ENCODE measurements around the gene MARCHF10. TPM values are rescaled to one million over a fixed set of nuclear protein-coding genes. Genes with fewer than 3 reads are reported as not detected.
"Not testable (repeated sequence)": the region's sequence is repeated elsewhere in the genome, so short reads cannot be mapped to it uniquely, and the experiment has no call there.

MARCHF10 gene, protein sequence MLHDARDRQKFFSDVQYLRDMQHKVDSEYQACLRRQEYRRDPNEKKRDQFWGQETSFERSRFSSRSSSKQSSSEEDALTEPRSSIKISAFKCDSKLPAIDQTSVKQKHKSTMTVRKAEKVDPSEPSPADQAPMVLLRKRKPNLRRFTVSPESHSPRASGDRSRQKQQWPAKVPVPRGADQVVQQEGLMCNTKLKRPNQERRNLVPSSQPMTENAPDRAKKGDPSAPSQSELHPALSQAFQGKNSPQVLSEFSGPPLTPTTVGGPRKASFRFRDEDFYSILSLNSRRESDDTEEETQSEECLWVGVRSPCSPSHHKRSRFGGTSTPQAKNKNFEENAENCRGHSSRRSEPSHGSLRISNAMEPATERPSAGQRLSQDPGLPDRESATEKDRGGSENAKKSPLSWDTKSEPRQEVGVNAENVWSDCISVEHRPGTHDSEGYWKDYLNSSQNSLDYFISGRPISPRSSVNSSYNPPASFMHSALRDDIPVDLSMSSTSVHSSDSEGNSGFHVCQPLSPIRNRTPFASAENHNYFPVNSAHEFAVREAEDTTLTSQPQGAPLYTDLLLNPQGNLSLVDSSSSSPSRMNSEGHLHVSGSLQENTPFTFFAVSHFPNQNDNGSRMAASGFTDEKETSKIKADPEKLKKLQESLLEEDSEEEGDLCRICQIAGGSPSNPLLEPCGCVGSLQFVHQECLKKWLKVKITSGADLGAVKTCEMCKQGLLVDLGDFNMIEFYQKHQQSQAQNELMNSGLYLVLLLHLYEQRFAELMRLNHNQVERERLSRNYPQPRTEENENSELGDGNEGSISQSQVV
- polyA plus RNA-seq, result under 1 TPM in 2 of 3 donors, not detected in 1; 0.04 to 0.08 TPM

DNA sequence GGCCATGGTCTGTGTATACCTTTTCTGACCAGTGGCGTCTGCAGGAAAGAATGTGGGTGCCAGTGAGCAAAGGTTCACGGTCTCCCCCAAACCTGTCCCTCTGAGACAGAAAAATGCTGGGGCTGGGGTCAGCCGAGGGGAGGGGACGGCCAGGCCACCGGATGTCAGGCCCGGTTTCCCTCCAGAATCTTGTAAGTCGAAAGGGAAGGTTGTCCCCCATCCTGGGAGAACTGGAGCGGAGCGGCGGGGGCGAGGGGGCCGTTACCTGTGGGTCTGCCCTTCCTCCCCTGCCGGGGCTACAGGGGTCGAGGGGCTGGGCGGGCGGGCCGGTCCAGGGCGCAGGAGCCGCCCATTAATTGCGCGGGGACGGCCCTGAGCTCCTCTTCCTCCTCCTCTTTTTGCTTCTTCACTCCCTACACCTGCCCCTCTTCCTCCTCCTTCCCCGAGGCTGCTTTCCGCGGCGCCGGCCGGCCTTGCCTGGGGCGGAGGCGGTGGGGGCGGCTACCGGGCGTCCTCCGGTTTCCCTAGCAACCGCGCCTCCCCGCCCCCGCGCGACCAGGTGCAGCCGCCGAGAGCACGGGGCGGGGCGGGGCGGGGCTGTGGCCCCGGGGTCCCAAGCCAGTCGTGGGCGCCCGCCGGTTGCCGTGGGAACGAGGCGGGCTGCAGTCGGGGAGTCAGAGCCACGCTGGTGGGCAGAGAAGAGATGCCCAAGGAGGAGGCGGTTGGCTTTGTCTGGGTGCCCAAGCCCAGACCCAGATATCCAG, at the start of gene MARCHF10:
Gene MARCHF10, minus strand, starts transcription at position 503 of the 764 bp plus-strand sequence. CDS start 6,579 bp downstream, outside the sequence.
- 7 to 9% (median 9%) methylated on average over 39 to 57 of the region's 57 CpGs for WGBS, 3 donors
- no peak within 1 kb of the TSS for H3K27ac ChIP-seq (ENCODE audit: low read depth, low read length)

DNA sequence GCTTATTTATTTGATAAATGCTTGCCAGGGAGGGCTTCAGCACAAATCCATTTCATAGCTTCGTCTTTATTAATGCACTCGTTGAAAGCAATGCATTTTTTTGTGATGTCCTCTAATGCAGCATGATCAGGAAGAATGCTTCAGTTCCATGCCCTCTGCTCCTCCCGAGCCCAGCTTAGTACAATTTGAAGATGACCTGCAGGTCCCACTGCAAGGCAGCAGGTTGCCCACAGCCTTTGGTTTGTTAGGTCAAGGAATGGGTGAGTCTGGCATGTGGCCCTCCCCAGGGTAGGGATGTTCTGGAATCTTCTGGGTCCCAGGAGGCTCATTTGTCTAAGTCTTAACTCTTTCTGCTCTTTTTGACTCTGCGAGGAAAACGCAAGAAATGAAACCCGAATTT, 49.4 kb upstream of the MARCHF10 start:
- 83 to 86% (median 83%) methylated on average over 6 of the region's 6 CpGs for WGBS, 3 donors
- no peak overlapping the region for H3K27ac ChIP-seq (ENCODE audit: low read depth, low read length)

DNA sequence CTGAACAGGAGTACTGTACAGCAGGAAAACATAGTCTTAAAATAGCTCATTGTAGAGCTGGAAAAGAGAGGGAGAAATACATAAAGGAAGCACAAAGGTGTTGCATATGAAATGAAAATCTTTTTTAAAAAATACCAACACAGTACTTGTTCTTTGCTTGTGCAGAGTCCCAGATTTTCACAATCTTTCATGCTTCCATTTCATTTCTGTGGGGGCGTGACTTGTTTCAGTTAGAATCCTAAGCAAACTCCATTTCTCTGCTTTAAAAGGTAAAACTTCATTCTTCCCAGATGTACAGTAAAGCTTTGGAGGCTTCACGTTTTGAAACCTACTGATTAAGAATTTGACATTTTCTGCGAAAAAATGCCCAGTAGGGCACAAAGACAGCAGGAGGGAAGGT, 48.5 kb upstream of the MARCHF10 start:
- 80 to 87% (median 84%) methylated on average over 3 of the region's 3 CpGs for WGBS, 3 donors

DNA sequence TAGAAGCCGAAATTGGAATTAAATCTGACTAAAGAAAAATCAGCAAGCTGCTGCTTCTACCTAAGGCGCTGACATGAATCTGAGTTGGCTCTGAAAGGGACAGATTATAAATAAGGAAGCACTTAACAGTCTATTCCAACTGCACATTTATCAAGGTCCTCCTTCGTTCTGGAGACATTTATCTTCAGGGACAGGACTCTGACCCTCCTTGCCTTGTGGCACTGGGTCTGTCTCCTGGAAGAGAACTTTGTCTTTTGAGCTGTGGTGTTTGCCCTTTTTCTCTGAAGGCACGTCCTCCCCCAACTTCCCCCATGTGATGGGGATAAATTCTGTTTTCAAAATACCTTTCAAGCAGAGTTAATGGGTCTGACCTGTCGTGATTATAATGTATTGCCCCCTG, 47.0 kb upstream of the MARCHF10 start:
- no peak overlapping the region for H3K27ac ChIP-seq (ENCODE audit: low read depth, low read length)
- 52 to 74% (median 71%) methylated on average over 5 of the region's 5 CpGs for WGBS, 3 donors

More for the DNA sequence above, 48.5 kb upstream of the MARCHF10 start:
- H3K27ac ChIP-seq (ENCODE audit: low read depth, low read length), result no peak overlapping the region

DNA sequence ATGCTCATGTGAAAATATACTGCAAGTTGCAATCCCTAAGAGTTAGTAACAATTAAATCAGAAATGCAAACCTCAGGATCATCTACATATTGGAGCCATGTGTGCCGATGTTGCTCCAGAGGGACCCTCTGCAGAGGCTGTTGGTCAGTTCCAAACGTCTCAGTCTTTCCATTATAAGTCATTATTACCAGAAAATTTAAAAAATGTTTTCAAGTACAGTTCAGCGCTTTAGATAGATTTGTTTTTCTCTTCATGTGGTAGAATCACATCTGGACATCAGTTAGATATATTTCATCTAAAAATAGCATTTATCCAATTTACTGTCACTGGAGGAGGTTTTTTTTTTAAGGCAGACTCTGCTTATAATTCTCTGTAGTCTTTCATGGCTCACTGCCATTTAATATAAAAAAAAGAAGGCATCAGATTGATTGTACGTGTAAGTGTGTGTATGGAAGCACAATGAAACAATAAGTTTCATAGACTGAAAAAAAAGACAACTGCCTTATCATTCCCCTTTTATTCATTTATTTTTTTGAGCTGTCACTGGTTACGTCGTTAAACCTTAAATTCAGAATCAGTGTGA, 46.1 kb upstream of the MARCHF10 start:
- WGBS, 3 donors, result 62 to 73% (median 66%) methylated on average over 6 of the region's 6 CpGs
- no peak overlapping the region for H3K27ac ChIP-seq (ENCODE audit: low read depth, low read length)

DNA sequence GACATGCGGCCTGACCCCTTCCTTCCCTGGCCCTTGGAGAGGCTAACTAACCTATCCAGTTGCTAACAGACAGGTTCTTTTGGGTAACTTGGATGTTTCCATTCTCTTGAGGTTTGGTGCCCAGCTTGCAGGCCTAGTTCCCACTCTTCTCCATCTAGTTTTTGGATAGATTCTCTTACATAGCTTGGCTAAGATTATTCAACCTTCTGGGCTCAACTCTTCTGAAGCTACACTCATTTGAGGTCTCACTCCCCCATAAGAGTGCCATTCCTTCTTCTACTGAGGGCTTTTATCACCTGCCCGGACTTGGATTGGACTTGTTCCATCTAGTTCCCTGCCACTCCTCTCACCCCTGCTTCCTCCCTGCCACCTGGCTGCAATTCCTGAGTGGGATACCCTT, 44.1 kb upstream of the MARCHF10 start:
- 95 to 100% (median 100%) methylated on average over 2 of the region's 2 CpGs for WGBS, 3 donors
- H3K27ac ChIP-seq (ENCODE audit: low read depth, low read length), result no peak overlapping the region

DNA sequence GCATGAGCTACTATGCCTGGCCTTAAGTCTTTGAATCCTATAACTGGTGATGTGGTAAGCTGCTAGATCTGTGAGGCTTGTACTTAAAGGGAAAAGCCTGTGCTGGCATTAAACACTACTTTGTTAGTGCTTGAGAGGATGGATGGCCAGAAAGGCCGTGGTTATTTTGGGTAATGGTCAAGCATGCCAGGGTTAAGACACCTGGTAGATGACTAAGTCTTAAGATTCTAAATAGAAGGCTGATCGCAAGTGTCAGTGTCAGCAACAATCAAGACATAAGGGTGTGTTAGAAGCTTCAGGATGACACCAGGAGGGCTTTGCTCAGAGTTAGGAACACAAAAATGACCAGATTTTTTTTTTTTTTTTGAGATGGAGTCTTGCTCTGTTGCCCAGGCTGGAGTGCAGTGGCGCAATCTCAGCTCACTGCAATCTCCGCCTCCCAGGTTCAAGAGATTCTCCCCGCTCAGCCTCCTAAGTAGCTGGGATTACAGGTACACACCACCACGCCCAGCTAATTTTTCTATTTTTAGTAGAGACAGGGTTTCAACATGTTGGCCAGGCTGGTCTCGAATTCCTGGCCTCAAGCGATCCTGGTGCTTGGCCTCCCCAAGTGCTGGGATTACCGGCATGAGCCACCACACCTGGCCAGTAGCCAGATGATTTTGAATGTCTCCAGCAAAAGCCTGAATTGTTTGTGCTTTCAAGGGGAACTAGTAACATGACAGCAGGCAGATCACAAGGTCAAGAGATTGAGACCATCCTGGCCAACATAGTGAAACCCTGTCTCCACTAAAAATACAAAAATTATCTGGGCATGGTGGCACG, 41.7 kb upstream of the MARCHF10 start:
- WGBS, 3 donors, result 89 to 94% (median 92%) methylated on average over 10 of the region's 10 CpGs
- not testable (repeated sequence) for H3K27ac ChIP-seq (ENCODE audit: low read depth, low read length)

DNA sequence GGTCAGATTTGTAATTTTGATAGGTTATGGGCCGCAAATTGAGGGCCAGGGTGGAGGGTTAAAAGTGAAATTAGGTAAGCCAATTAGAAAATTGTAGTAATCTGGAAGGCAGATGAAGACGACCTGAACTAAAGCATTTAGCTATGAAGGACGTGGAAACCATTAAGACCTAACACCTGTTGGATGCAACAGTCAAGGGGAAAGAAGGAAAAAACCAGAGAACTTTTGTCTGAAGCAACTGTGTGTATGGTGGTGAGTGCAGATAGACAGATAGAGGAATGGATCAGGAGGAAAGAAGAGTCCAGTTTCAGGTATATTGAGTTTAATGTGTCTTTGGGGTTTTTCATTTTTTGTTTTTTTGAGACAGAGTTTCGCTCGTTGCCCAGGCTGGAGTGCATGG, 40.2 kb upstream of the MARCHF10 start:
- no peak overlapping the region for H3K27ac ChIP-seq (ENCODE audit: low read depth, low read length)
- 80 to 93% (median 91%) methylated on average over 5 of the region's 5 CpGs for WGBS, 3 donors

DNA sequence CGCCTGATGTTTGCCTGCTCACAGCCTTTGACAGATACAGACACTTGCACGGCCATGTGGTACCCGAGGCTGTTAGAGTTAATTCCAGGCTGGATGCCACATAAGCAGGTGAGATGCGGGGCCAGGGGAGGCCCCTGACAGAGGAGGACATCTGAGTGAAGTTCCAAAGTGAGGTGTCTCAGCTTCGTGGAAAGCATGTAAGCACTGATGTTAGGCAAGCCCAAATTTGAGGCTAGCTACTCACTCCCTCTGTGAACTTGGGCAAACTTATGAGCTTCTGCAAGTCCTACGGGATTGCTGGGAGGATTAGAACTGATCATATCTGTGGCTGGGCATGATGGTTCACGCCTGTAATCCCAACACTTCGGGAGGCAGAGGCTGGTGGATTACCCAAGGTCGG, 39.3 kb upstream of the MARCHF10 start:
- 73 to 84% (median 84%) methylated on average over 9 of the region's 9 CpGs for WGBS, 3 donors
- no peak overlapping the region for H3K27ac ChIP-seq (ENCODE audit: low read depth, low read length)

DNA sequence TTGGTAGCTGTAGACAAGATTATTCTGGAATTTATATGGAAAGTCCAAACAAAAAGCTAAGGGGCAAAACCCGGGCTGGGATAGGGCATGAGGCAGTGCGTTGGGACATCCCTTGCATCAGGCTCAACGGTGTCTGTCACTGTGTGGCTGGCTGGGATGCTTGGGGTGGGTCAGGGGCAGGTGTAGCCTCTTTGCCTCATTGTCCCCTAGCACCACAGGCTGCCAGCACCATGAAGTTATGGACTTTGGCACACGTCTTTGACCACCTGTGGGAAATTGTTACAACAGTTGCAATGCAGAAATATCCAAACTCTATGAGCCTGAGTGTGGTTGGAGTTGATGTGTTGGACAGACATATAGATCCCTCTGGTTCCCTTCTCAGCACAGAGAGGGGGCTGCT, 32.8 kb upstream of the MARCHF10 start:
- WGBS, 3 donors, result 85 to 87% (median 86%) methylated on average over 4 of the region's 4 CpGs
- H3K27ac ChIP-seq (ENCODE audit: low read depth, low read length), result no peak overlapping the region

DNA sequence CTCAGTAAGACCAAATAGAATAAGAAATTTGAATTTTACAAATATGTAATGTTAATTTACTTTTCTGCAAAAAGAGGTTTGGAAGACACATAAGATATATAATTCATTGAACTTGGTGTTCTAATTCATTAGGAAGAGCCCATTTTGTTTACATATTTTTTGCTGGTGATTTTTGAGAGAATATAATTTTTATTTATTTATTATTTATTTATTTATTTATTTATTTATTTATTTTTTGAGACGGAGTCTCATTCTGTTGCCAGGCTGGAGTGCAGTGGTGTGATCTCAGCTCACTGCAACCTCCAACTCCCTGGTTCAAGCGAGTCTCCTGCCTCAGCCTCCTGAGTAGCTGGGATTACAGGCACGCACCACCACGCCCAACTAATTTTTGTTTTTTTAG, 25.7 kb upstream of the MARCHF10 start:
- WGBS, 3 donors, result 94 to 98% (median 97%) methylated on average over 4 of the region's 4 CpGs
- not testable (repeated sequence) for H3K27ac ChIP-seq (ENCODE audit: low read depth, low read length)

DNA sequence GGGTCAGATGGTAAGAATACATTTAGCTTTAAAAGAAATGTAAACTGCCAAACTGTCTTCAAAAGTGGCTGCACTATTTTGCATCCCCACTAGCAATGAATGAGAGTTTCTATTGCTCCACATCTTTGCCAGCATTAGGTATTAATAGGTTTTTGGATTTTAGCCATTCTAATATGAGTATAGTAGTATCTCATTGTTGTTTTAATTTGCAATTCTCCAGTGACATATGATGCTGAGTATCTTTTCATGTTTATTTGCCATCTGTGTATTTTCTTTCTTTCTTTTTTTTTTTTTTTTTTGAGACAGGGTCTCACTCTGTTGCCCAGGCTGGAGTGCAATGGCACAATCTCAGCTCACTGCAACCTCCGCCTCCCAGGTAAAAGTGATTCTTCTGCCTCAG, 24.3 kb upstream of the MARCHF10 start:
- WGBS, 3 donors, result 95 to 100% (median 96%) methylated on average over 1 of the region's 1 CpG
- H3K27ac ChIP-seq (ENCODE audit: low read depth, low read length), result no peak overlapping the region

DNA sequence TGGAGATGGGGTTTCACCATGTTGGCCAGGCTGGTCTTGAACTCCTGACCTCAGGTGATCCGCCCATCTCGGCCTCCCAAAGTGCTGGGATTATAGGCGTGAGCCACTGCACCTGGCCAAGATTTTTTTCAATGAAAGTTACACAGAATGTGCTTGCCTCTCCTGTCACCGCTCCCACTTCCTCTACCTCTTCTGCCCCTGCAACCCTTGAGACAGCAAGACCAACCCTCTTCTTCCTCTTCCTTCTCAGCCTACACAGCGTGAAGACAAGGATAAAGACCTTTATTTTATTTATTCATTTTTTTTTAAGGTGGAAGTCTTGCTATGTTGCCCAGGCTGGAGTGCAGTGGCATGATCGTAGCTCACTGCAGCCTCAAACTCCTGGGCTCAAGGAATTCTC, 23.0 kb upstream of the MARCHF10 start:
- WGBS, 3 donors, result 63 to 66% (median 65%) methylated on average over 6 of the region's 6 CpGs
- H3K27ac ChIP-seq (ENCODE audit: low read depth, low read length), result not testable (repeated sequence)

DNA sequence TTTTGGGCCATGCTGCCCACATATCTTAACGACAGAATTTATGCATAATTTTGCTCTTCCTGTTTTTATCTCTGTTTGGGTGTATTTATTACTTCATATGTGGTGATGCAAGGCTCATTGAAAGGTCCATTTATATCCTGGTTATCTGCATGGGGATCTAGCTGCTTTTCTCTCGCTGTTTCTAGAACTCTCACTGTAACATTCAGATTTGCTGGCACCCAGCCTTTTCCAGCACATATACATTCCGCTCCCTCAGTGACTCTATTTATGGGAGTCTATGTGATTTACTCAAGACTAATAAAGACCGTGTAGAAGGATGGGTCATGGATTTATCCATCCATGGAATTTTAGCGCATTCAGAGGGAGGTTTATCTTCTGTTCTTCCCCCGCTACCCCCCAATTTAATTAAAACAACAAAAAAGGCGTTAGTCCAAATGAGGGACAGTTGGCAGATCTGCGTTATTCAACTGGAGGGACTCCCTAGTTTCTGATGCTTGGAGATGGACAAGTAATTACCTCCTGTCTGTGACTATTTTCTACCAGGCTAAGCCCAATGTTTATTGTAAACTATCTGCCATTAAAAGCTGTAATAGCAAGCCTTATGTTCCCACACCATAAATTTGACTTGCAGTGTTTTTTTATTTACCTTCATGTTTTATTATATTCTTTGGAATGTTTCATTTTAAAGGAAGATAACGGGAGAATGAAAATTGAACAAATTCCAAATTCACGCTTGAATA, 19.8 kb upstream of the MARCHF10 start:
- 52 to 58% (median 53%) methylated on average over 10 of the region's 10 CpGs for WGBS, 3 donors
- no peak overlapping the region for H3K27ac ChIP-seq (ENCODE audit: low read depth, low read length)

DNA sequence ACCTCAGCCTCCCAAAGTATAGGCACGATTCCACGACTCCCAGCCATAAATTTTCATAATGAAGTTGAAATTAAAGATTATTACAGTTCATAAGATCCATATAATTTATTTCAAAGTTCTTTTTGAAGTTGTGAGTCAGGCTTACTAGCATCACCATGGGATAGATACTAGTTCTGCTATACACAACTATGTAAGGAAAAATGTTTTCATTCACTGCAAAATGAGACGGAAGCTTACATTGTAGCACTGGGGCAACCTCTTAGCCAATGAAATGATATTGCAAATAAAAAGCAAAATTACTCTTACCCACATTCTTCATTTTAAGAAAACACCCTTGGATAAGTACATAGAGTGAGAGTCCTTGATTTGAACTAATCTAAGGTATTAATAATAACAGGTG, 18.8 kb upstream of the MARCHF10 start:
- no peak overlapping the region for H3K27ac ChIP-seq (ENCODE audit: low read depth, low read length)
- 77 to 82% (median 82%) methylated on average over 3 of the region's 3 CpGs for WGBS, 3 donors

DNA sequence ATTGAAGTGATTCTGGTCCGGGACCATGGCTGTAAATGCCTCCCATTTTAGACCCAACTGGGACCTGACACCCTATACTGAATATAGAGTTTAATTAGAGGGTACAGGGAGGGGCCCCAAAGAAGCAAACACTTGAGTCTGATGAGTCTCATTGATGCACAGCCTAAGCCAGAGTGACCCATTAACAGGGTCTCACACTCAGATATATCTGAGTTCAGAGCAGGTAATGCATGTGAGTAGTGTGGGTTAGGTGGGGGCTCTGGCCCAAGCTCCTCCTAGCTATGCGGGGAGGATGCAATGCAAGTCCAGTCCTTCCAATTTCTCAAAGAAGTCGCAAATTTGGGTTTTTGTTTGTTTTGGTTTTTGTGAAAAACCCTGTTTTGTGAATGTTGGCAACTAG, 17.1 kb upstream of the MARCHF10 start:
- WGBS, 3 donors, result 89 to 92% (median 91%) methylated on average over 3 of the region's 3 CpGs
- H3K27ac ChIP-seq (ENCODE audit: low read depth, low read length), result no peak overlapping the region

Measured in adipose tissue (tissue), 3 donors.